GM19438 (cell line): ENCODE results near the gene IFNG-AS1.

Experiments used
- ATAC-seq: cut with Tn5 transposase; IDR thresholded peaks from one replicate; pipeline ENCODE4 v1.9.1; 2021; ENCODE audit warnings: low read depth; ENCODE audit not compliant: unreplicated experiment

The IFNG-AS1 gene

GRCh38 chr12:67991158-67991557, 1.9 kb downstream of the IFNG-AS1 start:
- ATAC-seq, result peak; percentile 44

- ATAC-seq, result no peak
Measured at GRCh38 chr12:67993143-67993542, 3.9 kb downstream of the IFNG-AS1 start.

DNA sequence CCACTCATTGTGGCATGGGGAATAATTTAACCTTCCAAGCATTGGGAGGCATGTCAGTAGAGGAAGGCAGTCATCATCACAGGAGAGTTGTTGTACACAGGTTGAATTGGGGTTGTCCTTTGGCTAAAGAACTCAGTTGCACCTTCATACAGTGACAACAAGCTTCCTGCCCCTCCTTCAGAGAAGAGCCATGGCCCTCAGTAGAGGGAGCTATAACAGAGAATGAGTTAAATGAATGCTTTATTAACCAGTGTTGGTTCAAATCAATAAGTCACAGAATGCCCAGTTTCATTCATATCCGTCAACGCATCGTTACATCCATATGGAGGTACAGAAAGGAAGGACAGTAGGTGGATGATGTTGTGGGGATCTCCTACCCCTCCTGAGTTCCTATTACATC, 4.8 kb downstream of the IFNG-AS1 start:
- ATAC-seq, result no peak

- no peak for ATAC-seq
Measured at GRCh38 chr12:67996347-67996746, 7.1 kb downstream of the IFNG-AS1 start.

GRCh38 chr12:67998379-67998778, 9.1 kb downstream of the IFNG-AS1 start:
- ATAC-seq, result no peak

DNA sequence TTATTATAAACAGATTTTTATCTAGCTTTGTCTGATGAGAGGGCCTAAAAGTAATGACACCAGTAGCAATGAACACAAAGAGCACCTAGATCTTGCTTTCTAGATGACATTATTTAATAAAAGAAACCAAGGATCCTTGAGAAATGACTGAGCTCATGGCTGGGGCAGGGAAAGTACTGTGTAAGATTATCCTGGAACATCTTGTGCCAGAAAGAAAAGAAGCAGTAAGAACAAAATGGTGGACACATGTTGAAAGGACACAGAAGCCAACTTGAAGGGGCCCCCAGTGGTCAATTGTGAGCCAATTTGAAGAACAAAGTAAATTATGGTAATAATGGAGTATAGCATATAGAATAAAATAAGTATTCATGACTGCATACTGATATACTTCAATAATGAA, 10.0 kb downstream of the IFNG-AS1 start:
- ATAC-seq, result no peak

GRCh38 chr12:68001486-68002466, 12.5 kb downstream of the IFNG-AS1 start:
- no peak for ATAC-seq

DNA sequence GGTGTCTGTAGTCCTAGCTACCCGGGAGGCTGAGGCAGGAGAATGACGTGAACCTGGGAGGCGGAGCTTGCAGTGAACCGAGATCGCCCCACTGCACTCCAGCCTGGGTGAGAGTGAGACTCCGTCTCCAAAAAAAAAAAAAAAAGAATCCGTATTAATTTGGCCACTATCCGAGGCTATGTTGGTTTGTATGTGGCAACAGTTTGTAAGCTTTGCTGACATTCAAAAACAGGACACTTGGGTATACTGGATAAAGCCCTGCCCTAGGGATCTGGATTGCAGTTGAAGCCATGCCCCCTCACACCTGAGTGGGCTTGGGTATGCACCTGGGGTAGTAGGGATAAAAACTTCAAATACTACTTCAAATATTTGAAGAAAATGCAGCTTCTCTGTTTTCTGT, 14.5 kb downstream of the IFNG-AS1 start:
- no peak for ATAC-seq

GRCh38 chr12:68007033-68007432, 17.8 kb downstream of the IFNG-AS1 start:
- ATAC-seq, result no peak

DNA sequence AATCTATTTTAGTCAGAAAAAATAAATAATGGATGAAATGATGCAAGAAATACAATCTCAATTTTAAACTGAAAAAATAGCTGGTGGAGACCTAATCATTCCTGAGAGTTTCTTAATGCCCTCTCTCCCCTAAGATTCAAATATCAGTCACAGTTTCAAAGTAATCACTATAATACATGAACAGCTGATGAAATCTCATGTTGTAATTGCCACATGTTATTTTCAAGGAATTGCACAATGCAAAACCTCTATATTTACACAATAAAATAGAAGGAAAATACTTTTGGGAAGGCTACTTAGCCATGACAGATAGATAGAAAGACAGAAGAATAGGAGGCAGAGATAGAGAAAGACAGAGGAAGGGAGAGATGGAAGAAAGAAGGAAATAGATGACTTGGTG, 18.2 kb downstream of the IFNG-AS1 start:
- no peak for ATAC-seq

DNA sequence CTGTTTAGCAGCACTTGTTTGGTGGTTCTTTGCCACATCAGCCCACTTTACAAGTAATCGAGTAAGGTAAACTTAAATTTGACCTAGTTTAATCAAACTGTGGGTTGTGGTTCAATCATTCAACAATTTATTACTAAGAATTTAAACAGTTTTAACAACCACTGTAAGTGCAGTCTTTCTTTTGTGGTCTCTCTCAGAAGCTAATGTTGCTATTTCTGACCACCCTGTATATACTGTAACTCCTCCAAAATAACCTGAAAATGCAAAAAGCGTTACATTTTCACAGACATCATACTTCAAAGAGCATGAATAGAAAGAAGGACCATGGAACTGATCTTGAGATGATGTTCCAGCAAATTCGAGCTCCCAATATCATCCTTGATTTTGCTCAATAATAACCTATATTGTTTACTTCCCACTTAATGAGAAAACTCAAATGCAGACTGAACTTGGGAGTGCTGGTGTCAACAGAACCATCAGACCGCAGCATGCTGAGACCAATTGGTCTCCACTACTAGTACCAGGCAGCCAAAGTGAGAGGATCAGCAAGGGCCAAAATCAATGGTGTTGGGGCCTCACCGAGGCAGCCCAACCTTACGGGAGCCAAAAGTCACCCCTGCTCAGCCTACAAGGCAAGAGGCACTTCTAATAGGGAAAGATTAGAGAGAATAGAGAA, 22.1 kb downstream of the IFNG-AS1 start:
- ATAC-seq, result peak; percentile 4

- ATAC-seq, result peak; percentile 41
Measured at GRCh38 chr12:68011882-68012207, 22.6 kb downstream of the IFNG-AS1 start.

GRCh38 chr12:68012712-68013111, 23.5 kb downstream of the IFNG-AS1 start:
- peak; percentile 82 for ATAC-seq

GRCh38 chr12:68013181-68013580, 23.9 kb downstream of the IFNG-AS1 start:
- no peak for ATAC-seq

DNA sequence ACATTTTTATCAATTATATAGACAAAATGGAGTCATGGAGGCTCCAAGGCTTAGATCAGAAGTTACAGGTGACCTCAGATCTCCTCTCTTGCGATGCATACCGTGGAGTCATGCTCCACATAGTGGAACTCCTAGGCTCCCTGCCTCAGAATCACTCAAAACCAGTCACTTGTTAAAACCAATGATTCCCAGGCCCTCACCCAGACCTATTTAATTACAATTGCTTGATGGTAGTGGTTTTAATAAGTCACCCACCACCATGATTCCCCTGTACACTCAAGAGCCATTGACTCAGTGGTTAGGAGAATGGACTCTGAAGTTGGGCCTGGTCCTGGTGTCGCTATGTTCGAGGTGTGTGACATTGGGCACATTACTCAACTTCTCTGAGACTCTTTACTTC, 26.9 kb downstream of the IFNG-AS1 start:
- no peak for ATAC-seq

DNA sequence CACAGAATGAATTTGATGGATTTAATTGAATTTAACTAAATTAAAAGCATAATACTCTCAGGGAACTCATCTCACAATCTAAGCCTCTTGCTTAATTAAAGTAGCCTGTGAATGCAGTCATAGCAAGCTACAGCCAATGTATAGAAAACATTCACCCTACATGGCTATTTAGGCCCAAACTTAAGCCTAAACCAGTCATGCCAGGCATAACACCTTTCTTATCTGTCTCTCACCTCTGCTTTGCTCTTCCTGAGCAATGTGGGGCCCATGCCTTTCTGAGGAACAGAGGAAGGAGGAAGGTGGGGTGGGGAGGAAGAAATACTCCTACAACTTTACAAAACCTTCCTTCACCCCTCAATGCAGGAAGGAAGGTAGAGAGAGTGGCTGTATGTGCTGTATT, 29.1 kb downstream of the IFNG-AS1 start:
- ATAC-seq, result no peak

DNA sequence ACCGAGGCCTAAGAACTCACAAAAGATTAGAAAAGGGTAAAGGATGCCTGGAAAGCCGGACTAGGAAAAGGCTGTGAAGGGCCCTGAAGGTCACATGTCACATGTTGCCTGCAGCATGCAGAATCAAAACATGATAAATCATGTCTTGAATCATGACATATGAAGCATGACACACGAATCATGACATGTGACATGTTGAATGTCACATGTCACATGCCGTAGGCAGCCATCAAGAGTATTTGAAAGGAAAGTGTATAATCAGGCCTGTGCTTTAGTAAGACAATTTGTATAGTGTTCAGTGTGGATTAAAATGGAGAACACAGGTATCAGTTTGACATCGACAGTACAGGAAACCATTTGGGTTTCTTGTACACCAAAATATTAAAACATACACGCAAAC, 30.8 kb downstream of the IFNG-AS1 start:
- no peak for ATAC-seq

GRCh38 chr12:68020699-68021098, 31.5 kb downstream of the IFNG-AS1 start:
- no peak for ATAC-seq

DNA sequence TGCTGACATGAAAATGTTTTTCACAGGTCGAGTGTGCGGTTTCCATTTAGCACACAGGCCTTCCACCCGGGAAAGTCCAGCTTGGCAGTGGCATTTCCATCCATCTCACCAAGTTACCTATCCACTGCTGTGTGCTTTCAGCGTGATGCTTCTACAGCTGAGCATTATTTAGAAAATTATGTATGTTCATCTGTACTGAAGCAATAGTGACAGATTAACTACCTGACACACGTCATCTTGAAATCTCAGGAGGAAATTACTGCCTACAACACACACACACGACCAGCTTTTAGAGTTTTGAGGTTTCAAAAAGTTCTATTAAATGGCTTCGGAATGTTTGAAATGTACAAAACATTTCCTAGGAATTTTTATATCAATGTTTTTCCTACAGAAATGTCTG, 39.4 kb downstream of the IFNG-AS1 start:
- ATAC-seq, result no peak

DNA sequence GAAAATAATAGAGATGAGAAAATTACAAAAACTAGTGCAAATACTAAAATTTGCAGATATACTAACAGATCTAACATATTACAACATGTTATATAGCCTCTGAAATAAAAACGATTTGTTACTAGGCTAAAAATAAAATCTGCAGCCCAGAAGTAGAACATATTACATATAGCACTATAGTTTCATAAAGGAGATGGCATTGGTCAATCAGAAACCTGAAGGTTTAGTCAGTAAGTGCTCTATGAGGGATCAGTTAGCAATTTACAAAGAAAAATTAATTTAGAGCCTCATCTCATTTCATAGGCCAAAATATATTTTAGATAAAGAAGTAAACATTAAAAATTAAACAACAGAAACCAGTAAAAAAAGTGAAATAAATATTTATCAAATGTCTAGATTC, 41.0 kb downstream of the IFNG-AS1 start:
- no peak for ATAC-seq

GRCh38 chr12:68031174-68031573, 41.9 kb downstream of the IFNG-AS1 start:
- ATAC-seq, result no peak
